VCaP (cell line): ENCODE data around the gene CEP120.
"Not testable (repeated sequence)": the region's sequence is repeated elsewhere in the genome, so short reads cannot be mapped to it uniquely, and the experiment has no call there.

ENCODE experiments used
- H3K27ac ChIP-seq: fragments of 450-650 bp; 2 replicates; pipeline ENCODE4 v1.5.1; 2017
- TF ChIP-seq, protein P1 (sequence below): fragments of 450-650 bp; conservative IDR thresholded peaks from 2 replicates; pipeline ENCODE4 v1.5.1; 2017; ENCODE audit warnings: mild to moderate bottlenecking, moderate library complexity

The CEP120 gene

DNA sequence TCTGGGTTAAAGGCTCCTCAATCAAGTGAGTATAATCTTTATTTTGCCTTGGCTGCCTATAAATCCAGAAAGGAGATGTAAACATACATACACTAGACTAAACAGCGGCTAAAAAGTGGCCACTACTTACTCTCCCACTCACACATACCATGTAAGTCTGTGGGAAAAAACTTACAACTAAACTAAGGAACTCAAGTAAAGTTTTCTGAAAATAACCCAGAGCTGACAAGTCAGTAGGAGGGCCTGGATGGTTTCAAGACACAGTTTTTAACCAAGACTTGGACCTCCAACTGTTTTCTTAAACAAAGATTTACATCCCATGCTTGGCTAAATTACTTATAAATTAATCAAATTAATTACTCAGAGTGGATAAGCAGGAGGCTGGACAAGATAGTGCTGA lies 64.5 kb downstream of the CEP120 start:
- TF ChIP-seq, protein P1, sequence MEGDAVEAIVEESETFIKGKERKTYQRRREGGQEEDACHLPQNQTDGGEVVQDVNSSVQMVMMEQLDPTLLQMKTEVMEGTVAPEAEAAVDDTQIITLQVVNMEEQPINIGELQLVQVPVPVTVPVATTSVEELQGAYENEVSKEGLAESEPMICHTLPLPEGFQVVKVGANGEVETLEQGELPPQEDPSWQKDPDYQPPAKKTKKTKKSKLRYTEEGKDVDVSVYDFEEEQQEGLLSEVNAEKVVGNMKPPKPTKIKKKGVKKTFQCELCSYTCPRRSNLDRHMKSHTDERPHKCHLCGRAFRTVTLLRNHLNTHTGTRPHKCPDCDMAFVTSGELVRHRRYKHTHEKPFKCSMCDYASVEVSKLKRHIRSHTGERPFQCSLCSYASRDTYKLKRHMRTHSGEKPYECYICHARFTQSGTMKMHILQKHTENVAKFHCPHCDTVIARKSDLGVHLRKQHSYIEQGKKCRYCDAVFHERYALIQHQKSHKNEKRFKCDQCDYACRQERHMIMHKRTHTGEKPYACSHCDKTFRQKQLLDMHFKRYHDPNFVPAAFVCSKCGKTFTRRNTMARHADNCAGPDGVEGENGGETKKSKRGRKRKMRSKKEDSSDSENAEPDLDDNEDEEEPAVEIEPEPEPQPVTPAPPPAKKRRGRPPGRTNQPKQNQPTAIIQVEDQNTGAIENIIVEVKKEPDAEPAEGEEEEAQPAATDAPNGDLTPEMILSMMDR = no peak
- H3K27ac ChIP-seq = peak overlapping the region; percentile 20; the same call in 1 of the 2 replicates

DNA sequence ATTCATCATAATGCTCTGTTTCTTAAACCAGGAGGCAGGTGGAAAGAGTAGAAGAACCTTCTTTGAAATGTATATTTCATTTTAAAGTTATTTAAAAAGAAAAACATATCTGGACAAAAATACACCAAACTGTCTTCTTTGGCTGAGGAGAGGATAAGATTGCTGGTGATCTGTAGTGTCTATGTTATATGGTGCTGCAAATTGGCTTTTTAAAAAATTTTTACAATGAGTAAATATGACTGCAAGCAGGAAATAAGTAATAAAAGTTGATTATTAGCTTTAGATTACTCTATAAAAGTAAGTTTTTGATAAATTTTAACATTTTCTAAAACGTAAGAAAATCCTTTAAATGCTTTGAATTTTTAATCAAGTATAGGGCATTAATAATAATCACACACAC lies 64.9 kb downstream of the CEP120 start:
- peak overlapping the region; percentile 20; the same call in 1 of the 2 replicates for H3K27ac ChIP-seq
- TF ChIP-seq, protein P1 = no peak

DNA sequence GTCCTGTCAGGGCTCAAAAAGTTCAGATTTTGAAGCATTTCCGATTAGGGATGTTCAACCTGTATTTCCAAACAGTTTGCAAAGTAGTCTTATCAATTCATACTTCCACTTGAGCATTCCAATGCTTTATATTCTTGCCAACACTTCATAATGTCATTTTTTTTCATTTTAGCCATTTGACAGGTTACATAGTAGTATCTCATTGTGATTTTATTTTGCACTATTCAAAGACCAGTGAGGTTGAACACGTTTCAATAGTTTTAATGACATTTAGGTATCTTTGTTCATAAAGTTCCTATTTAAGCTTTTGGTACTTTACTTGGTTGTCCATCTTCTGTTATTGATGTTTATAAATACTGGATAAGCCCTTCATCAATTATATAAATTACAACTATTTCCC lies 71.4 kb downstream of the CEP120 start:
- H3K27ac ChIP-seq = no peak overlapping the region
- TF ChIP-seq, protein P1 = no peak

DNA sequence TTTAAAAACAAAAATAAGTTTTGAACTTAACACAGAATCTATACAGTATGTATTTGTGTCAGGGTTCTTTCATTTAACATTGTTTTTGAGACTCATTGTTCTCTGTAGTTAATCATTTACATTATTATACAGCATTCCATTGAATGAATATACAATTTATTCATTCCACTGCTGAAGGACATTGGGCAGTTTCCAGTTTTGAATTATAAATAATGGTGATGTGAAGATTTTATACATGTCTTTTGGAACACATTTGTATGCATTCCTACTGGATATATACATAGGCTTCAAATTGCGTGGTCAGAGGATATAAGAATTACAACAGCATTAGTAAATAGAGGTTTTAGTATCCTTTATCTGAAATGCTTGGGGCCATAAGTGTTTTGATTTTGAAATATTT lies 72.0 kb downstream of the CEP120 start:
- TF ChIP-seq, protein P1 = no peak

DNA sequence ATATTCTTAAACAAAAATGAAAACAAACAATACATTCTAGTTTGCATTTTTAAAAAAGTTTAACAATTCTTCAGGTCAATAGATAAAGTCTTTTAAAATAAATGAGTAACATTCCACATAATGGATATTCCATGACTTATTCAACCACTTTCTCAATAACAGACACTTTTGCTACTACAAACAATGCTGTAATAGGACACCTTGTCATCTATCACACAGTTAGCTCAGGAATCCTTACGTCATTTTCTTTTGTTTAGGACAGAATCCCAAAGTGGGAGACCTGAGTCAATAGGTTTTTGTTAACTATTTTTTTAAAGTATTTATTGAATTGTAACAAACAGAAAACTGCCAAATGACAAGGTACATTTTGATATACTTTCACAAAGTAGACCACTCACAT lies 72.5 kb downstream of the CEP120 start:
- no peak overlapping the region for H3K27ac ChIP-seq

More for the DNA sequence above, 72.0 kb downstream of the CEP120 start:
- H3K27ac ChIP-seq = no peak overlapping the region

DNA sequence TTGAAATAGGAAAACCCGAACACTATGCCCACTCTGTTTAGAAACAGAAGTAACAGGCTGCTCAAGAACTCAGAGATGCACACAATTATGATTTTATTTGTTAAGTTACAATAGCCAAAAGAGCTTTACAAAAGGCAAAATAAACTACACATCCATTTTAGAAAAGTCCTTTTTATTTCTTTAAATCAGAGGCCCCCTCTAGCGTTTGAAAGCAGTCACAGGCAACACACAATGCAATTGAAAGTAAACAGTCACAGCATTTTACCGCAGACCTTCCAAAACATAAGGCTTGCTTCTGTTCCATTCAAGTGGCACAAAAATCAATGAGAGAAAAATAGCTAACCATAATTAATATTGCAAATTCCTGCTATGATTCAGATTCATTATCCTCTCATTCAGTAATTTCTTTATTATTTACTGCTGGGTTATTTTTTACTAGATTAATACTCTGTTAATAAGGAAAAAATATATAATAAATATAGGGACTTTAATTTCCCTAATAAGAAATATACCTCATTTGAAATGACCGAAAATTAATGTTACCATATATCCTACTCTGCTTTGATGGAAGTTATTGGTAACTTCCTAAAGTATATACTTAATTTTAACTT lies 78.3 kb downstream of the CEP120 start:
- TF ChIP-seq, protein P1 = peak; percentile 89
- H3K27ac ChIP-seq = no peak overlapping the region

More for the DNA sequence above, 72.5 kb downstream of the CEP120 start:
- TF ChIP-seq, protein P1 = no peak

DNA sequence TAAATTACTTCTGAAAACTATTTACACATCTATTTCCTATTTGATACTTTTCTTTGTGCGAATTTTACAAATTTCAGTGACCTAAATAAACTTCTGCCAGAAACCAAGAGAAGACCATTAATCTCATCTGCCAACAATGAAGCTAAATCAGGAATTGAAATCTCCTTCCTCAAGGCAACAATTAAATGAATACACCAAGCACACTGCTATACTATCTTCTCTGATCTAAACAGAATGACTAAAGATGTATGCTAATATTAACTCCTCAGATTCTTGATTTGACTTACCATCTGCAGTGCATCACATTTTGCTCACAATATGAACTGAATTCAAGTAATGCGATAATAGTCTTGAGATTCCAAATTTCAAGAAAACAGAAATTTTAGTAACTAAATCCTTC lies 82.3 kb downstream of the CEP120 start:
- no peak overlapping the region for H3K27ac ChIP-seq
- TF ChIP-seq, protein P1 = no peak

DNA sequence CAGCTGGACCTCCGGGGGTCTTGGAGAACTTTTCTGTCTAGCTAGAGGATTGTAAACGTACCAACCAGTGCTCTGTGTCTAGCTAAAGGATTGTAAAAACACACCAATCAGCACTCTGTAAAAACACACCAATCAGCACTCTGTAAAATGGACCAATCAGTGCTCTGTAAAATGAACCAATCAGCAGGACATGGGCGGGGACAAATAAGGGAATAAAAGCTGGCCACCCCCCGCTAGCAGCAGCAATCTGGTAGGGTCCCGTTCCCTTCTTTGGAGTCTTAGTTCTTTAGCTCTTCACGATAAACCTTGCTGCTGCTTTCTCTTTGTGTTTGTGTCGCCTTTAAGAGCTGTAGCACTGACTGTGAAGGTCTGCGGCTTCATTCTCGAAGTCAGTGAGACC lies 114.8 kb downstream of the CEP120 start:
- H3K27ac ChIP-seq = not testable (repeated sequence)
